ENCODE results near the gene SLC17A5. TPM values are rescaled to one million over a fixed set of nuclear protein-coding genes. Genes with fewer than 3 reads are reported as not detected.
"Not testable (repeated sequence)": the region's sequence is repeated elsewhere in the genome, so short reads cannot be mapped to it uniquely, and the experiment has no call there.

The SLC17A5 gene
- total and polyA plus RNA-seq, 5 donors from 2014 or later, result 6.0 to 9.2 (median 7.4) TPM

DNA sequence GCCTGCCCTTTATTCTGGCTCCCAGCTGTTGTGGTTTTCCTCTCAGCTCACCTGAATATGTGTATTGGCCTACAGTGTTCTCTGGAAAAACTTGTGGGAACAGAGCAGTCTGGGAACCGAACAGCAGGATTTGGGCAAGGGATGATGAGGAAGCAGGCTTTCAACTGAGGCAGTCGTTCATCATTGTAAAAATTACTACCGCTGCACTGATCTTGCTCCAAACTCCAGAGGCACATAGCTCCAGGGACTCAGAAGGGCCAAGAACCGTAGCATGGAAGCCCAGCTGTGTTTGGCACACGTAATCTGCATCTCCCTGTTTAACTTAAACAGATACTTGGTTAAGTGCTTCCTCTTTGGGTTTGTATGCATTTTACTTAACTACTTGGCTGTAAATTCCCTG, 84.7 kb downstream of the SLC17A5 start:
- no peaks in the 10 kb centered on the region for H3K36me3 Mint-ChIP-seq
- H3K9me3 Mint-ChIP-seq, result peaks cover 0 to 1% (median 0%) of the 10 kb centered on the region in 7 donors
- H3K4me3 ChIP-seq (ENCODE audit: low read depth, low read length), result no peak overlapping the region
- peaks cover 0 to 5% (median 0%) of the 10 kb centered on the region in 4 donors for H3K4me1 Mint-ChIP-seq
- H3K27ac ChIP-seq (ENCODE audit: insufficient read depth, low read length, poor library complexity, severe bottlenecking), result no peak overlapping the region
- H3K4me3 Mint-ChIP-seq, result no peak overlapping the region
- no peak for DNase-seq
- H3K27me3 ChIP-seq (ENCODE audit: control insufficient read depth, insufficient read depth, low read length), result no peaks in the 10 kb centered on the region
- H3K36me3 ChIP-seq (ENCODE audit: control insufficient read depth, insufficient read depth, low read length), result no peaks in the 10 kb centered on the region
- ATAC-seq (ENCODE audit: low read depth in 2 of 2), result no peak
- no peaks in the 10 kb centered on the region for H3K9me3 ChIP-seq (ENCODE audit: control insufficient read depth in 2 of 2, low read length in 2 of 2)
- no peaks in the 10 kb centered on the region for H3K27me3 Mint-ChIP-seq
- no peak overlapping the region for H3K27ac Mint-ChIP-seq
- no peaks in the 10 kb centered on the region for H3K4me1 ChIP-seq (ENCODE audit: control insufficient read depth, insufficient read depth, low read length, poor library complexity, severe bottlenecking)

DNA sequence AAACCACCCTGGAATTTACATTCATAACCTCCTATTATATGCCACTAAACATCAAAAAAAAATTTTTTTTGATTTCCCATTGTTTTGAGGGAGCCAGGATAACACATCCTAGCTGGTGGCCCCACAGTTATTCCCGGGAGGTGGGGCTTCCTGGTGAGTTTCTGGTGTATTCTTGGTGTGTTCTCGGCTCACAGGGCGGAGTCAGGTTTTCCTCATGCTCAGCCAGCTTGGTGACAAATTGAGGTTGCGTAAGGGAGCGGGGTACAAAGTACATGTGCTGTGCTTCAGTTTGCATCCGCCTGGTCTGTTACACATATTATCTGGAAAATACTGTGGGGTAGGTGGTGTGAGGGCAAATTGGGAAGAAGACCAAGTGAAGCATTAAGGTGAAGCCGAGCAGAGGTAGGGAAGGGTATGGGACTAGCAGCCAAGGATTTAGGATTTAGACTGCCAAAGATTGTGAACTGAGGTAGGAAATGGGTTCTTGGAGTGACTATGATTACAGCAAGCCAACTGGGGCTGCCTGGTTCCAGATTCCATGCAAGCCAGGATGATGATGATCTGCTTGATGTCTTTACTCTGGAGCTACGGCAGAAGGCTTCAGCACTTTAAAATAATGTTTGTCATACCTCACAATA, 86.7 kb downstream of the SLC17A5 start:
- no peak overlapping the region for H3K4me3 ChIP-seq (ENCODE audit: low read depth, low read length)
- no peaks in the 10 kb centered on the region for H3K36me3 Mint-ChIP-seq
- no peak overlapping the region for H3K27ac Mint-ChIP-seq
- H3K9me3 ChIP-seq (ENCODE audit: control insufficient read depth in 2 of 2, low read length in 2 of 2), result no peaks in the 10 kb centered on the region
- H3K4me1 Mint-ChIP-seq, result peaks cover 0 to 5% (median 0%) of the 10 kb centered on the region in 4 donors
- H3K27ac ChIP-seq (ENCODE audit: insufficient read depth, low read length, poor library complexity, severe bottlenecking), result no peak overlapping the region
- no peak for DNase-seq
- no peak for ATAC-seq (ENCODE audit: low read depth in 2 of 2)
- no peak overlapping the region for H3K4me3 Mint-ChIP-seq
- no peaks in the 10 kb centered on the region for H3K27me3 Mint-ChIP-seq
- peaks cover 0 to 1% (median 0%) of the 10 kb centered on the region in 7 donors for H3K9me3 Mint-ChIP-seq
- no peaks in the 10 kb centered on the region for H3K36me3 ChIP-seq (ENCODE audit: control insufficient read depth, insufficient read depth, low read length)
- no peaks in the 10 kb centered on the region for H3K4me1 ChIP-seq (ENCODE audit: control insufficient read depth, insufficient read depth, low read length, poor library complexity, severe bottlenecking)
- H3K27me3 ChIP-seq (ENCODE audit: control insufficient read depth, insufficient read depth, low read length), result no peaks in the 10 kb centered on the region

DNA sequence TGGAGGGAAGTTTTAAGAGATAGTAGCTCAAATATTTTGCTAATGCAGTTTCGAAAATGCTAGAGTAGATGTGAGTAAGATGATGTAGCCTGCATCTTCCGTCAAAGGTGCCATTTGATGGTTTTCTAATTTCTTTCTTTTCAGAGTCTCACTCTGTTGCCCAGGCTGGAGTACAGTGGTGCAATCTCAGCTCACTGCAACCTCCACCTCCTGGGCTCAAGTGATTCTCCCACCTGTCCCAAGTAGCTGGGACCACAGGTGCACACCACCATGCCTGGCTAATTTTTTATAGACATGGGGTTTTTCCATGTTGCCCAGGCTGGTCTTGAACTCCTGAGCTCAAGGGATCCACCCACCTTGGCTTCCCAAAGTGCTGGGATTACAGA, 87.3 kb downstream of the SLC17A5 start:
- not testable (repeated sequence) for H3K36me3 Mint-ChIP-seq; H3K4me1 ChIP-seq (ENCODE audit: control insufficient read depth, insufficient read depth, low read length, poor library complexity, severe bottlenecking); H3K36me3 ChIP-seq (ENCODE audit: control insufficient read depth, insufficient read depth, low read length); H3K4me3 Mint-ChIP-seq; H3K27ac ChIP-seq (ENCODE audit: insufficient read depth, low read length, poor library complexity, severe bottlenecking); ATAC-seq (ENCODE audit: low read depth in 2 of 2); H3K27me3 Mint-ChIP-seq; H3K9me3 Mint-ChIP-seq; H3K9me3 ChIP-seq (ENCODE audit: control insufficient read depth in 2 of 2, low read length in 2 of 2); DNase-seq; H3K27ac Mint-ChIP-seq; H3K4me3 ChIP-seq (ENCODE audit: low read depth, low read length); H3K4me1 Mint-ChIP-seq; H3K27me3 ChIP-seq (ENCODE audit: control insufficient read depth, insufficient read depth, low read length)

DNA sequence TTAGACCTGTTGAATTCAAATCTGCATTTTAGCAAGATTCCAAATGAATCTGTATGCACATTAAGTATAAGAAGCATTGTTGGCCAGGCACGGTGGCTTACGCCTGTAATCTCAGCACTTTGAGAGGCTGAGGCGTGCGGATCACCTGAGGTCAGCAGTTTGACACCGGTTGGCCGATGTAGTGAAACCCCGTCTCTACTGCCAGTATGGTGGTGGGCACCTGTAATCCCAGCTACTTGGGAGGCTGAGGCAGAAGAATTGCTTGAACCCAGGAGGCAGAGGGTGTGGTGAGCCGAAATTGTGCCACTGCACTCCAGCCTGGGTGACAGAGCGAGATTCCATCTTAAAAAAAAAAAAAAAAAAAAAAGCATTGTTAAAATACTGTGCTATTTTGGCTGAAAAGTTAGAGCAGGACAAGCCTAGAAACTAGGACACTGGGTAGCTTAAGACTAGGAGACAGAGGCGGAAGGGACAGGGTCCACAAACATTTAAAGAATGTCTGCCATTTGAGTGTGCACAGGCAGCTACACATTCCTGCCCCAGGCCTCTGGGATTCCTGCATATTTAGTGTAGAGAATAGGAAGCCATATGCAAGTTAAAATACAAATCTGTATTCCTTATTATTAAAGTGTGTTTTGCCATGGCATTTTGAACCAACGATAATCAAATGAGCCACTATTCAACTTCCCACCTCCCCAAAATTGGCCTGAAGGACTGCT, 87.9 kb downstream of the SLC17A5 start:
- Mint-ChIP-seq H3K9me3 (peaks cover 0 to 1% (median 0%) of the 10 kb centered on the region in 7 donors), H3K27ac (no peak overlapping the region), H3K4me1 (peaks cover 0 to 4% (median under 1%) of the 10 kb centered on the region in 4 donors), H3K27me3 (no peaks in the 10 kb centered on the region), H3K4me3 (no peak overlapping the region), H3K36me3 (no peaks in the 10 kb centered on the region)
- Histone ChIP-seq H3K4me1 (ENCODE audit: control insufficient read depth, insufficient read depth, low read length, poor library complexity, severe bottlenecking) (no peaks in the 10 kb centered on the region), H3K27ac (ENCODE audit: insufficient read depth, low read length, poor library complexity, severe bottlenecking) (no peak overlapping the region), H3K27me3 (ENCODE audit: control insufficient read depth, insufficient read depth, low read length) (no peaks in the 10 kb centered on the region), H3K36me3 (ENCODE audit: control insufficient read depth, insufficient read depth, low read length) (no peaks in the 10 kb centered on the region), H3K4me3 (ENCODE audit: low read depth, low read length) (no peak overlapping the region), H3K9me3 (ENCODE audit: control insufficient read depth in 2 of 2, low read length in 2 of 2) (no peaks in the 10 kb centered on the region)
- DNase-seq, result no peak
- ATAC-seq (ENCODE audit: low read depth in 2 of 2), result no peak

DNA sequence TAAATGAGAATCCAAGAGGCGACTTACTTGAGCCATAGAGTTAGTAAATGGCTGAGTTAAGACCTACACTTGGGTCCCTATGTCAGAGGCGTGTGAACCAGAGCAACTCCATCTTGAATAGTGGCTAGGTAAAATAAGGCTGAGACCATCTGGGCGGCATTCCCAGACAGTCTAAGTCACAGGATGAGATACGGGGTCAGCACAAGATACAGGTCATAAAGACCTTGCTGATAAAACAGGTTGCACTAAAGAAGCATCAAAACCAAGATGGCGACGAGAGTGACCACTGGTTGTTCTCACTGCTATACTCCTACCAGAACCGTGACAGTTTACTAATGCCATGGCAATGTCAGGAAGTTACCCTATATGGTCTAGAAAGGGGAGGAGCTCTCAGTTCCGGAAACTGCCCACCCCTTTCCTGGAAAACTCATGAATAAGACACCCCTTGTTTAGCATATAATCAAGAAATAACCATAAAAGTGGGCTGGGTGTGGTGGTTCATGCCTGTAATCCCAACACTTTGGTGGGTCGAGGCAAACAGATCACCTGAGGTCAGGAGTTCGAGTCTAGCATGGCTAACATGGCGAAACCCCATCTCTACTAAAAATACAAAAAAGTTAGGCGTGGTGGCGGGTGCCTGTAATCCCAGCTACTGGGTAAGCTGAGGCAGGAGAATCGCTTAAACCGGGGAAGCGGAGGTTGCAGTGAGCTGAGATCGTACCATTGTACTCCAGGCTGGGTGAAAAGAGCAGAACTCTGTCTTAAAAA, 89.0 kb downstream of the SLC17A5 start:
- H3K27ac ChIP-seq (ENCODE audit: insufficient read depth, low read length, poor library complexity, severe bottlenecking), result no peak overlapping the region
- Mint-ChIP-seq H3K4me3 (no peak overlapping the region), H3K9me3 (peaks cover 0 to 1% (median 0%) of the 10 kb centered on the region in 7 donors), H3K27me3 (no peaks in the 10 kb centered on the region), H3K4me1 (peaks cover 5 to 12% (median 8%) of the 10 kb centered on the region in 4 donors), H3K36me3 (no peaks in the 10 kb centered on the region), H3K27ac (no peak overlapping the region)
- DNase-seq (peak in 1 of 3 donors; percentile 26), ATAC-seq (ENCODE audit: low read depth in 2 of 2) (no peak)
- H3K9me3 ChIP-seq (ENCODE audit: control insufficient read depth in 2 of 2, low read length in 2 of 2), result no peaks in the 10 kb centered on the region
- no peaks in the 10 kb centered on the region for H3K36me3 ChIP-seq (ENCODE audit: control insufficient read depth, insufficient read depth, low read length)
- no peaks in the 10 kb centered on the region for H3K27me3 ChIP-seq (ENCODE audit: control insufficient read depth, insufficient read depth, low read length)
- no peaks in the 10 kb centered on the region for H3K4me1 ChIP-seq (ENCODE audit: control insufficient read depth, insufficient read depth, low read length, poor library complexity, severe bottlenecking)
- no peak overlapping the region for H3K4me3 ChIP-seq (ENCODE audit: low read depth, low read length)

DNA sequence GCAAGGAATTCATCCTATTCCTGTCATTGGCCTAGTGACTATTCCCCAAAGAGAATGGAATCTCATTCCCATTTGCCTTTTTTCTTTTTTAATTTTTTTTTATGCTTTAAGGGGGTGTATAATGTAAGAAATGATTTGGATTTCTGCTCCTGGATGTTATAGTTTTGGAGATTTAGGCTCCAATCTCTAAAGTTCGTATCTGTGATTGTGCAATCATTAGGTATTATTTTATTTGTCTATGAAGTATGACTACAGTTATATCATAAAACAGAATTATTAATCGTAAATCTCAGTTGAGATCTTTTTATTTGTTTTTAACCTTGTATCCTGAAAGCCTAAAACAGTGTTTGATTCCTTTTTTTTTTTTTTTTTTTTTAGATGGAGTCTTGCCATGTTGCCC, 91.2 kb downstream of the SLC17A5 start:
- H3K4me1 Mint-ChIP-seq, result peaks cover 6 to 16% (median 11%) of the 10 kb centered on the region in 4 donors
- Histone ChIP-seq H3K4me3 (ENCODE audit: low read depth, low read length) (no peak overlapping the region), H3K4me1 (ENCODE audit: control insufficient read depth, insufficient read depth, low read length, poor library complexity, severe bottlenecking) (no peaks in the 10 kb centered on the region), H3K9me3 (ENCODE audit: control insufficient read depth in 2 of 2, low read length in 2 of 2) (no peaks in the 10 kb centered on the region), H3K27ac (ENCODE audit: insufficient read depth, low read length, poor library complexity, severe bottlenecking) (no peak overlapping the region), H3K36me3 (ENCODE audit: control insufficient read depth, insufficient read depth, low read length) (no peaks in the 10 kb centered on the region), H3K27me3 (ENCODE audit: control insufficient read depth, insufficient read depth, low read length) (no peaks in the 10 kb centered on the region)
- H3K27ac Mint-ChIP-seq, result no peak overlapping the region
- H3K4me3 Mint-ChIP-seq, result no peak overlapping the region
- ATAC-seq (ENCODE audit: low read depth in 2 of 2) (no peak), DNase-seq (no peak)
- no peaks in the 10 kb centered on the region for H3K36me3 Mint-ChIP-seq
- H3K9me3 Mint-ChIP-seq, result peaks cover 0 to 1% (median 0%) of the 10 kb centered on the region in 7 donors
- no peaks in the 10 kb centered on the region for H3K27me3 Mint-ChIP-seq

DNA sequence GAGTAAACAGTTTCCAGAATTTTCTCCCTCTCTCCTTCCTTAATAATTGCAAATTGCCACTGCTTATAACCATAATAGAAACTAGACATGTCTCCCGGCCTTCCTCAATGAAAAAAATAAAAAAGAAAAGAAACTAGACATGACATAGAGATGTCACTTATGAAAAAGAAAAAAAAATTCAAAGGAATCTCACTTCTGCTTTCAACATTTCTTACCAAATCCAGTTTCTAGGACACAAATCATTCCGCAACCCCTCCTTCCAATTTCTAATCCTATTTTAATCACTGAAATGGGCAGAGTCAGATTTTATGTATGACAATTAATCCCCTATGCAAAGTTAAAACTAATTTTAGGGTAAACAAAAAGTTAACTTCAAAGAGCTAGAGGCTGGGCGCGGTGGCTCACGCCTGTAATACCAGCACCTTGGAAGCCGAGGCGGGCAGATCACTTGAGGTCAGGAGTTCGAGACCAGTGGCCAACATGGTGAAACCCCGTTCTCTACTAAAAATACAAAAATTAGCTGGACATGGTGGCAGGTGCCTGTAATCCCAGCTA, 92.9 kb downstream of the SLC17A5 start:
- no peak overlapping the region for H3K4me3 ChIP-seq (ENCODE audit: low read depth, low read length)
- no peak overlapping the region for H3K27ac ChIP-seq (ENCODE audit: insufficient read depth, low read length, poor library complexity, severe bottlenecking)
- Mint-ChIP-seq H3K4me1 (peaks cover 6 to 16% (median 11%) of the 10 kb centered on the region in 4 donors), H3K36me3 (no peaks in the 10 kb centered on the region), H3K27me3 (no peaks in the 10 kb centered on the region), H3K9me3 (peaks cover 0 to 1% (median 0%) of the 10 kb centered on the region in 7 donors), H3K4me3 (no peak overlapping the region), H3K27ac (no peak overlapping the region)
- no peaks in the 10 kb centered on the region for H3K4me1 ChIP-seq (ENCODE audit: control insufficient read depth, insufficient read depth, low read length, poor library complexity, severe bottlenecking)
- ATAC-seq (ENCODE audit: low read depth in 2 of 2), result no peak
- no peaks in the 10 kb centered on the region for H3K9me3 ChIP-seq (ENCODE audit: control insufficient read depth in 2 of 2, low read length in 2 of 2)
- no peaks in the 10 kb centered on the region for H3K27me3 ChIP-seq (ENCODE audit: control insufficient read depth, insufficient read depth, low read length)
- H3K36me3 ChIP-seq (ENCODE audit: control insufficient read depth, insufficient read depth, low read length), result no peaks in the 10 kb centered on the region
- no peak for DNase-seq

Data from CD4-positive, CD25-positive, alpha-beta regulatory T cell (primary cell).